OCI-LY3 (cell line): ENCODE results near the gene DRAP1.

Experiments used
- H2AFZ ChIP-seq: fragments of 200-600, 300-600 bp; shearing (Covaris generic); 2 replicates; pipeline ENCODE4 v1.6.0; 2014; ENCODE audit warnings: antibody characterized with exemption, low read depth, low read length
- H3K27ac ChIP-seq: fragments of 200-600, 300-600 bp; sonication (generic); 2 replicates; pipeline ENCODE4 v1.5.1; 2014; ENCODE audit warnings: mild to moderate bottlenecking, low read length, moderate library complexity, mixed read lengths
- H3K27me3 ChIP-seq: fragments of 200-600, 300-600 bp; sonication (generic); 2 replicates; pipeline ENCODE4 v1.6.1; 2014; ENCODE audit warnings: low read depth, low read length, mixed read lengths
- H3K36me3 ChIP-seq: fragments of 200-600, 300-600 bp; sonication (generic); replicated peaks from 2 replicates; pipeline ENCODE3; 2014; ENCODE audit warnings: low read depth, low read length, mixed read lengths
- H3K4me1 ChIP-seq: fragments of 300-600, 200-600 bp; sonication (generic); 2 replicates; pipeline ENCODE4 v1.6.1; 2014; ENCODE audit warnings: low read length, mixed read lengths
- H3K4me2 ChIP-seq: fragments of 200-600, 300-600 bp; sonication (generic); 2 replicates; pipeline ENCODE4 v1.6.1; 2014; ENCODE audit warnings: low read length, mixed read lengths
- H3K4me3 ChIP-seq: fragments of 300-600, 200-600 bp; sonication (generic); 2 replicates; pipeline ENCODE4 v1.5.1; 2014; ENCODE audit warnings: antibody characterized with exemption, mild to moderate bottlenecking, low read length, moderate library complexity
- H3K79me2 ChIP-seq: fragments of 300-600, 200-600 bp; shearing (Covaris generic); 2 replicates; pipeline ENCODE4 v1.6.1; 2014; ENCODE audit warnings: mild to moderate bottlenecking, low read length, mixed read lengths
- H3K9ac ChIP-seq: fragments of 300-600, 200-600 bp; shearing (Covaris generic); 2 replicates; pipeline ENCODE4 v1.6.0; 2014; ENCODE audit warnings: mild to moderate bottlenecking, low read length, moderate library complexity
- H3K9me3 ChIP-seq: fragments of 200-600, 300-600 bp; shearing (Covaris generic); 2 replicates; pipeline ENCODE4 v1.6.1; 2014; ENCODE audit warnings: low read length, mixed read lengths; ENCODE audit not compliant: insufficient read depth
- H4K20me1 ChIP-seq: fragments of 200-600, 300-600 bp; sonication (generic); 2 replicates; pipeline ENCODE4 v1.6.1; 2016; ENCODE audit warnings: low read length, mixed read lengths; ENCODE audit not compliant: insufficient read depth
- CTCF ChIP-seq: fragments of 200-600, 300-600 bp; sonication (generic); IDR thresholded peaks from 2 replicates; pipeline ENCODE4 v1.5.1; 2014; ENCODE audit warnings: antibody characterized with exemption, low read length, low read depth
- EZH2phosphoT487 ChIP-seq: fragments of 200-600 bp; shearing (Covaris generic); IDR thresholded peaks from 2 replicates; pipeline ENCODE4 v1.6.1; 2018; ENCODE audit warnings: antibody characterized with exemption, mixed run types, low read depth

The DRAP1 gene

GRCh38 chr11:65961267-65962140, 42.3 kb downstream of the DRAP1 start, which contains the start of gene SART1:
Gene SART1, plus strand, starts transcription at chr11:65961734. Its CDS starts 47 bp downstream, at chr11:65961781.
- H3K4me2 ChIP-seq = peak within 1 kb of the TSS; percentile 87
- peak within 1 kb of the TSS; percentile 81 for H3K4me3 ChIP-seq
- peak within 1 kb of the TSS; percentile 44; the same call in 1 of the 2 replicates for H2AFZ ChIP-seq
- TF ChIP-seq CTCF = no peak
- 0 out of 2 replicates have a peak, but pooled peaks cover 7% of the 10 kb centered on the region for H4K20me1 ChIP-seq
- no peaks in the 10 kb centered on the region for H3K9me3 ChIP-seq
- peaks cover 32% of the 10 kb centered on the region for H3K79me2 ChIP-seq
- H3K9ac ChIP-seq = peak within 1 kb of the TSS; percentile 89
- peaks cover 18% of the 10 kb centered on the region for H3K4me1 ChIP-seq
- H3K27me3 ChIP-seq = no peaks in the 10 kb centered on the region
- peak within 1 kb of the TSS; percentile 72 for H3K27ac ChIP-seq
- peaks cover 13% of the 10 kb centered on the region for H3K36me3 ChIP-seq

- Histone ChIP-seq H3K9me3 (no peaks in the 10 kb centered on the region), H3K9ac (peak overlapping the region; percentile 87), H2AFZ (no peak overlapping the region), H3K27me3 (no peaks in the 10 kb centered on the region), H3K4me3 (peak overlapping the region; percentile 81), H3K4me2 (peak overlapping the region; percentile 87), H3K79me2 (peaks cover 32% of the 10 kb centered on the region), H4K20me1 (0 out of 2 replicates have a peak, but pooled peaks cover 7% of the 10 kb centered on the region), H3K27ac (no peak overlapping the region), H3K36me3 (peaks cover 19% of the 10 kb centered on the region), H3K4me1 (peaks cover 11% of the 10 kb centered on the region)
- TF ChIP-seq EZH2phosphoT487 (no peak), CTCF (no peak)
Measured at GRCh38 chr11:65962141-65962564, 42.9 kb downstream of the DRAP1 start.

GRCh38 chr11:65964906-65965305, 45.7 kb downstream of the DRAP1 start:
- Histone ChIP-seq H3K79me2 (peaks cover 32% of the 10 kb centered on the region), H3K4me1 (peaks cover 10% of the 10 kb centered on the region), H4K20me1 (0 out of 2 replicates have a peak, but pooled peaks cover 7% of the 10 kb centered on the region), H3K9me3 (no peaks in the 10 kb centered on the region), H3K4me2 (no peak overlapping the region), H2AFZ (no peak overlapping the region), H3K36me3 (peaks cover 38% of the 10 kb centered on the region), H3K9ac (no peak overlapping the region), H3K27me3 (no peaks in the 10 kb centered on the region), H3K4me3 (no peak overlapping the region), H3K27ac (no peak overlapping the region)
- TF ChIP-seq CTCF = no peak
- TF ChIP-seq EZH2phosphoT487 = no peak

GRCh38 chr11:65965986-65966762, 46.9 kb downstream of the DRAP1 start:
- Histone ChIP-seq H3K27me3 (no peaks in the 10 kb centered on the region), H3K4me1 (peaks cover 10% of the 10 kb centered on the region), H4K20me1 (0 out of 2 replicates have a peak, but pooled peaks cover 7% of the 10 kb centered on the region), H3K27ac (no peak overlapping the region), H3K79me2 (peaks cover 32% of the 10 kb centered on the region), H2AFZ (no peak overlapping the region), H3K4me2 (no peak overlapping the region), H3K36me3 (peaks cover 42% of the 10 kb centered on the region), H3K4me3 (no peak overlapping the region), H3K9ac (no peak overlapping the region), H3K9me3 (no peaks in the 10 kb centered on the region)
- TF ChIP-seq EZH2phosphoT487 = no peak
- no peak for TF ChIP-seq CTCF
